Inflammatory macrophage treated with lipopolysaccharide for 4 hours (primary cell): Measurements from ENCODE around the gene TSPAN18.

Experiments used
- DNase-seq: peaks from one replicate; pipeline ENCODE4 v3.0.0-alpha.2; 2020

The TSPAN18 gene

DNA sequence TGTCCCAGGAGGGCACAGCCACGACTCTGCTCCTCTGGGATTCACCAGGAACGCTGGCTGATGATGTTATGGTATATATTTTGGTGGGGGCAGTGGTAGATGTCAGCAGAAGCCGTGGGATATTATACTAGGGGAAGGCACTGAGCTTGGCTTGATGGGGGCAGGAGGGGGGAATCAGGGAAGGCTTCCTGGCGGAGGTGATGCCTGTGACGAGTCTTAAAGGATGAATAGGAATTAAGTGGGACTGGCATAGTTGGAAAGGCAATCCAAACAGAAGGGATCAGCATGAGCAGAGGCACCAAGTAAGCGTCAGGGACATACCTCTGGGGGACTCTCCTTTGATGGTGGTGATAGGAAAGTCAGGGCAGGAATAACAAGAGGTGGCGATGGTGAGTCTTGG, 176.3 kb downstream of the TSPAN18 start:
- no peak for DNase-seq

DNA sequence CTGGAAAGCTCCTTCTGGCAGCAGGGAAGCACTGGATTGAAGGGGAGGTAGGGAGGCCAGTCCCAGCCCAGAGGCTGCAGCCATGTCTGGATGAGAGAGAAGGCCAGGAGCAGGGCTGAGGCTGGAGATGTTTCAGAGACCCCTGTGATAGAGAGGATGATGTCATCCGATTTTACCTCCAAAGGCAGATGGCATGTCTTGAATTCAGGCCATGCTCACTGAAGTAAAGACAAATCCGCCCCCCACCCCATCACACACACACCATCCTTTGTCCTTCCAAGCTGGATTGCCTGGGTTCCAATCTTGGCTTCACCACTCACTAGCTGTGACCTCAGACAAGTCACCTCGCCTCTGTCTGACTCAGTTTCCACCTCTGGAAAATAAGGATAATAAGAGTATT, 176.8 kb downstream of the TSPAN18 start:
- DNase-seq: no peak

DNA sequence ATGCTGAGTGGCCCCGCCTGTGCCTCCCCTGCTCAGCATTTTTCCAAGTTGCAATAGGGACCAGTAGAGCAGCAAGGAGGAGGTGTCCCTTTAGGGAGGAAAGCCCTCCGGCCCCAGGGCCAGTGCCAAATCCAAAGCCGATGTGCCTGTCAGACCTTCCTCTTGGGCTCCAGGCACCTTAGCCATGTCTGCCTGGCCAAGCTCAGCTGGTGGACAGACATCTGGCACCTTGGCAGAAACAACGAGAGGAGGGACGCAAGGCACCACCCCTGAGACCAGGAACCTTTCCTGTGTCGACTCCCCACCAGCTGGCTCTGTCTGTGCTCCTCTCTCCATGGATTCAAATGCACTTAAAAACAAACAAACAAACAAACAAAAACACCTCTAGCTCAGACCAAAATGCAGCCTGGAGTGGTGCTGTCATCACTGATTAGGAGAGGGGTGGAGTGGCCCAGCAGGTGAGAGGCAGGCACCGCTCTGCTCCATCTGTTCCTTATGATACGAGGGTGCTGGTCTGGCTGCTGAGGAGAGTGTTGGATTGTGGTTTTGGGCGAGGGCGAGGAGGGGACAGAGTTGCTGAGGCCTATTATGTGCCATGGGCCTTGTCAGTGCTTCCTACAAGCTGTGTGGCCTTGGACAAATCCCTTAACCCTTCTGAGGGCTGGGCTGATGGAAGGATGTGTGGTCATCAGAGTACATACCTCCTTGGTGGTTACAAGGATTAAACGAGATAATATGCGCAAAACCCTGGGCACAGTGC, 177.7 kb downstream of the TSPAN18 start:
- DNase-seq: no peak

DNA sequence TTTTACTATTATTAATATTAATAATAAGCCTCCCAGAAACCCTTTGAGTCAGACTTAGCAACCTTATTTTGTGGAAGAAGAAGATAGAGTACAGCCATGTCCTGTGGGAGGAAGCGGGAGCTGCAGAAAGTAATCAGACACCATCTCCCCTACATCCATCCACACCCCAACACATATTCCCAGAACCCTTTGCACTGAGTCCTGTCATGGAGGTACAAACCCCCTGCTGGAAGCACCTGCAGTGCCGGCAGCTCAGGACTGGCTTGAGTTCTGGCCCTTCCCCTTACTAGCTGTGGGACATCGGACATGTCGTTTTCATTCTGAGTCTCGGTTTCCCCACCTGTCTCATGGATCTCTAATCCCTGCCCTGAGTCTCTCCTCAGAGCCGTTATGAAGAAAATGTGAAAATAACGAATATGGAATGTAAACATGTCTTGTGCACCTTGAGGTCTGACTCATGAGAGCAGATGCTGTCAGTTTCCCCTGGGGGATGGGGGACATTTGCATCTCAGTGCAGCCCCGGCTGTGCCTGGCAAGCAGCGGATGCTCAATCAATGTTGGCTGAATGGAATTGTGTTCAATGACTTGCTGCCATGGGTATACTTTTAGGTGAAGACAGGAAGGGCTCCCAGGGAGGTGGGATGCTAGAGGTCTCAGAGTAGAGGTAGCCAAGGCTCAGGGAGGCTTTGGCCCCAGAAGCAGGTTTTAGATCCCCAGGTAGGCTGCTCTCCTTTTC, 178.5 kb downstream of the TSPAN18 start:
- no peak for DNase-seq

DNA sequence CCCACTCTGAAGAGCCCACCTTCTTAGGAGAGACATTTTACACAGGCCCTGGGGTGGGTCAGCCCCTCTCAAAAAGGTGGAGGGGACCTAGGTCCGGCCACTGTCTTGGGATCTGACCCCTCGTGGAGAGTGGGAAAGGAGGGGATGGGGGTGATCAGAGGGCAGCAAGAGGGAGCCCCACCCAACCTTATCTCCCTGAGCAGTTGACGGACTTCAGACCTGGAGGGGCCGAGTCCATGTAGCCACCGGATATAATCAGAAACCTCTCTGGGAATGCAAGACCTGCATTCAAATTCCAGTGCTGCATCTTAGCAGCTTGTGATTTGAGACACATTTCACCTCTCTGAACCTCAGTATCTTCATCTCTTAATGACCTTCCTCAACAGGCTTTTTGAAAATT, 179.9 kb downstream of the TSPAN18 start:
- no peak for DNase-seq

DNA sequence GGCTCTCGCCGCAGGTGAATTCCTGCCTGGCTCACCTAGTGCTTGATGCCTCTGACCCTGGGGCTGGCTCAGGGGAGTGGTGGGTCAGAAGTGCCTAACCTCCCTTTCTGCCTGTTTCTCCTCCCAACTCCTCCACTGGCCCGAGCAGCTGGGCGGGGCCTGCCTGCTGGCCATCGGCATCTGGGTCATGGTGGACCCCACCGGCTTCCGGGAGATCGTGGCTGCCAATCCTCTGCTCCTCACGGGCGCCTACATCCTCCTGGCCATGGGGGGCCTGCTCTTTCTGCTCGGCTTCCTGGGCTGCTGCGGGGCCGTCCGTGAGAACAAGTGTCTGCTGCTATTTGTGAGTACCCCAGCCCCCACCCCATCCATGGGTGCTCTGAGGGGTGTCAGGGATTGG, 182.8 kb downstream of the TSPAN18 start:
- no peak for DNase-seq

DNA sequence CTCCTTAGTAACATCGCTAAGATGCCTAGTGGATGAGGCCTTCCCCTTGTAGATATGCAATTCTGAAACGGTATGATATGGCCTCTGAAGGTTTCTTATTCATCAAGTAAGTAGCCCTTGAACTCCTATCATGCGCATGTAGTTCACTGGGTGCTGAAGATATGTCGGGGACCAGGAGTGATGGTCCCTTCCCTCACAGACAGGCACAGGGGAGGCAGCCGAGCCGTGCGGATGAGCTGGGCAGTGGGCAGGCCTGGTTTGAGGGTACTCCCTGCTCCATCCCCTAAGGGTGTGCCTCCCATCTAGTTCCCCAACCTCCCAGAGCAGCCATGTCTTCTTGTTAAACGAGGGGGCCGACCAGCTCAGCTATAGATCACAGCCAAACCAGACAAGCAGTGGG, 183.8 kb downstream of the TSPAN18 start:
- DNase-seq: no peak

DNA sequence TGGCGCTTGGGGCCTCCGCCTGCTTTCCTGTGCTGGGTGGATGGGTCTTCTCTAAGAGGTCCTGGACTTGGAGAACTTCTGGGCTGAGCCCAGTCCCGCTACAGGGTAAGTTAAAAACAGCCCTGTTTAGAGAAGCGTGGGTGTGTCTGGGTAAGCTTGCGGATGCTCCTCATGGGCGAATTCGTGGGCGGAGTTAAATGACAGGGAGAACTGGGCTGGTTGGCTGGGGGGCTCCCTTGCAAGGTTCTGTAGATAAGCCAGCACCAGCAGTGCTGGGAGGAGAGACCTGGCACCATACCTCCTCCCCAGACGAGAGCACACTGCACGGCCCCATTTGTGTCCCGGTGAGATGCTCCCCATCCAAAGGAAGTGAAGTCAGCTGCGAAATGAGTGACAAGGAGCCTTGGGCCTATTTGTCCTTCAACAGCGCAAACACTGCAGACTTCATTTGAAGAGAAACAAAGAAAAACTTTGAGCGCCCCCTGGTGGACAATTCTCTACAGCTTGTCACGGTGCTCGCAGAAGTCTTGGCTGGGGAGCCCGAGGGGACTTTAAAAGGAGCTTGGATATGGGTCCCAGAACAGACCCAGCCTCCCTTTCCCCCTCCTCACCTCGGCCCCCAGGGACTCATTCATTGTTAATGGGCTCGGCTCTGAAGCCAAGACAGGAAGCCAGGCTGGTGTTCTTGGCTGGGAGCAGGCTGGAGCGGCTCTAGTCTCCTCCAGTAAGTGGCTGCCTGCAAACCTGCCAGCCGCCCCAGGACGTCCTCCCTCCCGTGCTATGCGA, 184.5 kb downstream of the TSPAN18 start:
- peak; percentile 80 for DNase-seq

DNA sequence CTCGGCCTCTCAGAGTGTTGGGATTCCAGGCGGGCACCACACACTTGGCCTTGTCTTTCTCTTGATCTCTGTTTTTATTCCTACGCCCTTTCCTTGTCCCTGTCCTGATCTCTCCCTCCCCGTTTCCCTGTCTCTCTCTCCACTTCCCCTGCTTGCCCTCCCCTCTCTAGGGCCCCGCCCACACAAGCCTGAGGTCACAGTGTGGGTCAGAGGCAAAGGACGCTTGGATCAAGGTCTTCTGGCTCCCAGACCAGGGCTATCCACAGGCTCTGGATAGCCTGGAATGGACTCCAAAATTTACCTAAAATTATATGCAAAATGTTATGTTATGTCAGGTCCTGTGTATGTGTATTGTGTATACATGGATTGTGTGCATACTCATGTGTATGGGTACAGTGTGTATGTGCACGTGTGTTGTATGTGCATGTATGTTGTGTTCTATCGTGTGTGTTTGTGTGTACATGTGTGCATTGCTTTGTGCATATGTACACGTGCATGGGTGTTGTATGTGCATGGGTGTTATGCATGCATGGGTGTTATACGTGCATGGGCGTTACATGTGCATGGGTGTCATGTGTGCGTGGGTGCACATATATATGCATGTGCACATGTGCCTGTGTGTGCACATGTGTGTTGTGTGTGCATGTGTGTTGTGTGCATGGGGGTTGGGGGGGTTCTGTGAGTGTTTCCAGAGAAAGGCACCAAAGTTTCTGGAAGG, 185.7 kb downstream of the TSPAN18 start:
- peak; percentile 48 for DNase-seq

DNA sequence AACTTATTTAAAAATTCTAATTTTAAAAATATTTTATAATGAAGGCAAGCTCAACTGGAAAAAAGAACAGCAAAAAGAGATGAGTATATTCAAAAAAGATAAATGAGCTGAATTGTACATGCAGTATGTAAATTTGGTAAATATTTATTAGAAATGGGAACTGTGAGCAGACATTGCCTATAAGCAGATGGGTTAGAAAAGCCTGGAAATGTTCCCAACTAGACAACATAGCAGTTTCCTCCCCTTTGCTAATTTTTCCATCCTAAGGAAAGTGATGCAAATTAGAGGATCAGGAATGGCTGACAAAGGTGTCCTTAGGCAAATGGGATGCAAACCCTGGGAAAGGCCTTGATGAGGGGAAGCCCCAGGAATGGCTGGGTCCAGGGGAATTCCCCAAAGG, 186.7 kb downstream of the TSPAN18 start:
- no peak for DNase-seq

DNA sequence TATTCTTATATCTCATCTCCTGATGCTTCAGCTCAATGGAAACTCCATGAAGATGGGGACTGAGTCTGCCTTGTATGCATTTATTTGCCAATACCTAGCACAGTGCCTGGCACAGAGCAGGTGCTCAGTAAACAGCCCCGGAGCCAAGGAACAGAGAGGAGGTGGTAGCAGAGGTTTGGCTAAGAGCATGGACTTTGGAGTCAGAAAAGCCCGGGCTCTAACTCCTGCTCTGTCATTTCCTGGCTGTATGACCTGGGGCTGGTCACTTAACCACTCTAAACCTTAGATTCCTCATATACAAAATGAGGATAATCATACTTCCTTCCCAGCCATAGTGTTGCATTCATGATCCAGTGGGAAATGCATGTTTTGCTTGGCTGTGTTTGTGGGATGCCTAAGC, 187.3 kb downstream of the TSPAN18 start:
- no peak for DNase-seq

DNA sequence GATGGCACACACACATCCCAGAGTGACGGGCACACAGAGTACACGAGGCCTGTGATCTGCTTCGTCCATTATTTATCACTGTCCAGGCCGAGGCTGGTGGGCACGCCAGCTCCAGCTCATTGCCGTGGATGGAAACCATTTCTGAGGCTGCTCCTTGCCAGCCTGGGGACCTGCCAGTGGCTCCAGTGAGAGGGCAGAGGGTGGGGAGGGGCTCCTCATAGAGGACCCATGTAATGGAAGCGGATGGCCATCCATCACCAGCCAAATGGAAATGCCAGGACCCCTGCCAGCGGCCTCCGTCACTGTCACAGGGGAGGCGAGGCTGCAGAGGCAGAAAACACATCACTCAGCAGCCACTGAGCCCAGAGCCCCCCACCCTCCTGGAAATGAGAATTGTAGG, 188.2 kb downstream of the TSPAN18 start:
- DNase-seq: no peak

DNA sequence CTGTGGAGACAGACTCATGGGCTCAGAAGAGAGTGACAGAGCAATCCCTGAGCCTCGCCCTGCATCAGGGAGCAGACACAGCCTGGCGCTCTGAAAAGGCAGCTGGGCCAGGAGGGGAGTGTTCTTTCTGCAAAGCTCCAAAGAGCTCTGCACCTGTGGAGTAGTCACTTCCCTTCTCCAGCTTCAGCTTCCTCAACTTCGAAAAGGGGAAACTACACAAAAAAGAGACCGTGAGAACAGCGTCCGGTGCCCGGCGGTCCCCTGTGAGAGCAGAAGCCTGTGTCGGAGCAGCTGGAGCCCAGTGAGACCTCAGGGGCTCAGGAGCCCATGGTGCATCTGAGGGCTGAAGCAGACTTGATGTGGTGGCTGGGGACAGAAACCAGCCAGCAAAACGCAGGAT, 188.9 kb downstream of the TSPAN18 start:
- peak; percentile 55 for DNase-seq

DNA sequence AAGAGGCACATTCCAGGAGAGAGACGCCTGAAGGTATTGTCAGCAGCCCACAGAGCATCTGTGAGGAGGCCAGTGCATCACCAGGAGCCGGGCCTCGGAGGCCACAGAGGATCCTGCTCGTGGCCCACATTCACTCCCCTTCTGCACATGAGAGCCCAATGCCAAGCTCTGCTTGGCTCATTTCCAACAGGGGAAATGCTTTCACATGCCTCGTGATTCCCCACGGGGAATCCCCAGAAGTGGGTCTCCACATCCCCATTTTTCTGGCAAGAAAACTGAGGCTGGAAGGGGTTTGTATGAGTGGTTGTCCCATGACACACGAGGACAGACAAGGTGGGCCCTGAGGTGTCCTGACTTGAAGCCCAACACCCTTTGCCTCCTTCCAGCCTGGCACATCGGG, 189.6 kb downstream of the TSPAN18 start:
- DNase-seq: peak; percentile 49

DNA sequence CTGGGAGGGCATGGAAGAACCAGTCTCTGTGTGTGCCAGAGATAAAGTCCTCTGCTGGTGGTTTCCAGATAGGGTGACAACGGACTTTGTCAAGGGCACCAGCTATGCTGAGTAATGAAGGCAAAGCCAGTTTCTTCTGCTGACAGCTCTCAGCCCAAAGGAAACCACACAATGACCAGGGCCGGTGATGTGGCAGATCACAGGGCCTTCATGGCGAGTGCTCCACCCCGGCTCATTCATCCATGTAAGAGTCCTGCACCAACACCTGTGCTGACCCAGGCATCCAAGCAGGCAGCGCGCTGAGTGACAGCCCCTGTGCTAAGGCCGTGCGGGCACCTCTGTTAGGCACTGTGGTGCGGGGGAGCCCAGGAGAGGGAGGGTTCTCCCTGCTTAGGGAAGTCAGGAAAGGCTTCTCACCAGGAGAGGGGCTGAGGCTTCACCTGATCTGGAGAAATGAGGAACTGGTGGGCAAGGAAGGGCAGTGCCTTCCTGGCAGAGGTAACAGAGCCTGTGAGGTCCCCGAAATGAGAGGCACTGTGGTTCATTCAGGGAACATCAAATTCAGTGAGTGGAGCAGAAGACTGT, 190.1 kb downstream of the TSPAN18 start:
- peak; percentile 48 for DNase-seq

DNA sequence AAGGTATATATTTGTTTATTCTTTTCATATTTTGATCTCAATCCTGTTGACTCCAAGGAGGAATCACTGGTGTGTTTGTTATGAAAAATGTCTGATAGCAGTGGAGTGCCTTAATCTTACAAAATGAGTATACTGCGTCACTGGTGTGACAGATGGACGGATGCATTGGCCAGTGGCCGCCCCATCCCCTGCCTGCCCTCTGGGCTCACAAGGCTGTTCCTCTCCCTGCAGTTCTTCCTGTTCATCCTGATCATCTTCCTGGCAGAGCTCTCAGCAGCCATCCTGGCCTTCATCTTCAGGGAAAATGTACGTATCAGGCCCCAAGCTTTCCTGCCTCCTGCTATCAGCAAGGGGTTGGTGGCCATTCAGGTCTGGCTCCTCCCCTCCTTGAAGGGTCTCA, 191.0 kb downstream of the TSPAN18 start:
- no peak for DNase-seq

DNA sequence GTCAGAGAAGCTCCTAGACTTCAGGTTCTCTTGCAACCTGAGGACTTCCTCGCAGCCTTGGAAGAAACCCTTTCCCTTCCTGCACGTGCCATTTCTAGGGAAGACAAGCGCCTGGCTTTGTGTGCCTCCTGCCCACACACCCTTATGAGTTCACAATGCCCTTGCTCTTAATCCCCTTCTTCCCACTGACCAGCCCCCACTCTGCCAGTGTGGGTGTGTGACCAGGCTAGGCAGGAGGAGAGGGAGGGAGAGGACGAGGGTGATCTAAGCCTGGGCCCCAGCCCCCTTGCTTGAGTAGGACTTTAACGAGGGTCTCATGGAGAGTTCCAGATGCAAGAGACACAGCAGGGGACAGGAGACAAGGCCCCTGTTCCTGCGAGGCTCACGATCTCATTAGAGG, 193.7 kb downstream of the TSPAN18 start:
- DNase-seq: no peak

DNA sequence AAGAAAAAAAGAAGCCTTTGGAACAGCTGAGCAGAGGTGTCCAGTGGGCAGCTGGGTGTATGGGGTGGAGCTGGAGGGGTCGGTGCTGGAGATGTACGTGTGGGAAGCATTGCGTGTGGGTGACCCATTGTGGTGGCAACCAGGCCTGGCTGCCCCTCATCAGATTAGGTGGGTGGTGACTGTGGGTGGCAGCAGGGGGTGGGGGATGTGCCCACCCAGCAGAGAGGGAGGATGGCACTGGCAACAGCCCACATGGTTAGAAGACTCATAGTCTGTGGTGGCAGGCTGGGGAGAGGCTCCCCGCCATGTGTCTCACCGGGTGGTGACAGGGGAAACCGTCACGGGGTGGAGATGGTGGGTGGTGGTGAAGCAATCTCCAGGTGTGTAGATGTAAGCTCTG, 196.4 kb downstream of the TSPAN18 start:
- no peak for DNase-seq

DNA sequence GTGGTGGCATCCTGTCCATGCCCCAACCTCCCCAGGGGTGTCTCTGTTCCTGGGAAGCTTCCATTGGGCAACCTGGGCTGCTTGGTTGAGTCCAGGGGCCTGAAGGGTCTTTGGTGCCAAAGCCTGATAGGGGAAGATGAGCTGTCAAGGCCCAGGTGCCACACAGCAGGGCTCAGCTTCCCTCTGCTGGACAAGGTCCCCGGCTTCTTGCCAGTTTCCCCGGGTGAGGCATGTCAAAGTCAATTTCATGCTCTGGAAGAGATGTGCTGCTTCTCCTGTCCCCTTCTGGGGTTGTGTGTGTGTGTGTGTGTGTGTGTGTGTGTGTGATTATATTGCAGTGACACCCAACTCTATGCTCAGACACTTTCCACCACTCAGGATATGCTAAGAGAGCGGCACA, 197.0 kb downstream of the TSPAN18 start:
- no peak for DNase-seq

DNA sequence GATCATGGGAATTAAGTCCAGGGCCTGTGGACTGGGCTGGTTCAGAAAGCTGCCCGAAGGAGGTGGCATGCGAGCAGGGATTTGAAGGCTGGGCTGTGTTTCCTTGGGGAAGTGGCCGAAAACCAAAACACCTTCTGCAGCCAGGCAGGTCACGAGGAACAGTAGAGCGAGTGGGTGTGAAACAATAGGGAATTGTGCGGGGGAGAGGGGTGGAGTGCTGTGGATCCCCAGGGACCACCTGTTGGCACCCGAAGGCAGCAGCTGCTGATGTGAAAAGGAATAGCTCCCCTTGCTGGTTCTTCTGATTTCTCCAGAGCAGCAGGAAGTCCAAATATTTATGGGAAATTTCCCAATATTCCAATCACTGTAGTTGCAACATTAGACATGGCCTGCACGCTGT, 199.3 kb downstream of the TSPAN18 start:
- DNase-seq: no peak

DNA sequence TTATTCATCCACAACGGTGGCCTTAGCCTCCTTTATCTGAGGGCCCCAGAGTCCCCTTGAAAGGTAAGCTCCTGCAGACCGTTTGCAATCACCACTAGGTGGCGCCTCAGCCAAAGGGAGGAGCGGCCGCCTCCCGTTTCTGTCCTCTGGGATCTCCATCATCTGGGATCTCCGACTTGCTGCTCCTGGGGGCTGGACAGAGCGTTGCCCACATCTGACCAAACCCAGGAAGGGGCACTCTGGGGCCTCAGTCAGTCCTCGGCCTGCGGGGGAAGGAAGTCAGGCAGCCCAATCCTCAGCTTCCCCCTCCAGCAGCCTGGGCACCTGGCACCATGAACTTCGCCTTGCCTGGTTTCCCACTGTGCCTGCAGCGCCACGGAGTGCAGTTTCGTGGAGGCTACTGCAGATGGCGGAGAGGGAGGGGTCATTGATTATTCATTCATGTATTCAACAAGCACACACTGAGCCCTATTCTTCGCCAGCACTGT, 200.5 kb downstream of the TSPAN18 start:
- DNase-seq: peak; percentile 52

DNA sequence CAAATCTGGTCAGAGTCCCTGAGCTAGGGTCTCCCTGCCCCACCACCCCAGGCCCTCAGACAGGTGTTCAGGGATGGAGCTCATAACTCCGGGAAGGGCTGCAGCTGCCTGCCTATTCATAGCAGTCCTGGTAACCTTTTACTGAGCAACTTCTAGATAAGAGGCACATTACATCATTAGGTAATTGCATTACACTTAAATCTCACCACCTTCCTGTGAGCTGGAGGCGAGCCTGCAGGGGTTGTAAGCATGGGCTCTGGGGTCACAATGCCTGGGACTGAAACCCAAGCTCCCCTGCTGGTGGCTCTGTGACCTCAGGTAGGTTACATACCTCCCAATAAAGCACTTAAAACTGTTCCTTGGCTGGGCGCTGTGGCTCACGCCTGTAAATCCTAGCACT, 201.4 kb downstream of the TSPAN18 start:
- DNase-seq: no peak

DNA sequence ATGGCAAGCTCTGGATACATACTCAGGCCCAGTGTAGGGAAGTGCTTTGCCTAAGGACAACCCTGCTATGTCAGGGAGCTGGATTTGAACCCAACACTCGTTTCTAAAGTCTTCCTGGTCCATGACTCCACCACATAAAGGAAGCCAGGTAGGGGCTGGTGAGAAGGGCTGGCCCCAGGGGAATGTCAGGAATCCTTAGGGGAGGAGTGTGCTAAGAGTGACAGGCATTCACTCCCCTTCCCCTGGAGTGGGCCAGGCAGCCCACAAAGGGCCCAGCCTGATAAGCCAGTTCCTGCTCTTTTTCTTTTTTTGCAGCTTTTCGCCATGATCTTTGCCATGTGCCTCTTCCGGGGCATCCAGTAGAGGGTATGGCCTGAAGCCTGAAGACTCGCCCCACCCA, 202.1 kb downstream of the TSPAN18 start:
- no peak for DNase-seq
